HG03280 (cell line): ENCODE measurements around the gene CDC23.
"Not testable (repeated sequence)": the region's sequence is repeated elsewhere in the genome, so short reads cannot be mapped to it uniquely, and the experiment has no call there.

Experiments used
- ATAC-seq: cut with Tn5 transposase; IDR thresholded peaks from one replicate; pipeline ENCODE4 v1.9.1; 2021; ENCODE audit warnings: mild to moderate bottlenecking, moderate library complexity; ENCODE audit not compliant: unreplicated experiment

Gene CDC23

GRCh38 chr5:138143578-138143977, 69.5 kb downstream of the CDC23 start:
- not testable (repeated sequence) for ATAC-seq

- ATAC-seq, result no peak
These were observed 71.4 kb downstream of the CDC23 start for GRCh38 chr5:138141734-138142133.

GRCh38 chr5:138140268-138140667, 72.9 kb downstream of the CDC23 start:
- ATAC-seq, result no peak

GRCh38 chr5:138139781-138140090, 73.4 kb downstream of the CDC23 start:
- ATAC-seq, result no peak

- ATAC-seq, result peak; percentile 52
These were observed 74.0 kb downstream of the CDC23 start, which contains the start of gene NME5 for GRCh38 chr5:138138949-138139780. TSS of gene NME5 (minus strand) at chr5:138139428. CDS start at chr5:138138780, 648 bp downstream.
